Measurements from ENCODE around the gene BLOC1S2. TPM values are rescaled to one million over a fixed set of nuclear protein-coding genes. Genes with fewer than 3 reads are reported as not detected.
"Not testable (repeated sequence)": the region's sequence is repeated elsewhere in the genome, so short reads cannot be mapped to it uniquely, and the experiment has no call there.

The BLOC1S2 gene
- 63.9 and 82.7 TPM in 2 replicates for total RNA-seq

- peak; percentile 86 for DNase-seq (ENCODE audit: low read depth)
Measured at GRCh38 chr10:100286051-100287033, at the start of gene BLOC1S2. Gene BLOC1S2, minus strand, starts transcription at chr10:100286680. Its CDS starts 21 bp downstream, at chr10:100286659.

DNA sequence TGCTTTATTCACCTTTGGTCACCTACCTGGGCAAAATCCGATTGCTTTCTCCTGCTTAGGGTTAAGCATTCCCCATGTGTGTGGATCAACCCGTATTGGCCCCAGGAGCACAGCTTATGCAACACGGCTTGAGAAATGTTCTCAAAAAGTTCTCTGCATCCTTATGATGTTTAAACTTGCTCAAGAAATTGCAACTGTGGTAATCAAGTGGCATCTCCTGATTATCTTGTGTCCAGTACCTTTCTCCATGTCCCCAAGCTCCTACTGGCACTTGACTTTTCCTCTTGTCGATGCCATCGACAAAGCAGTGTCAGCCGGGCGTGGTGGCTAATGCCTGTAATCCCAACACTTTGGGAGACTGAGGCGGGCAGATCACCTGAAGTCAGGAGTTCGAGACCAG is 48.3 kb upstream of the BLOC1S2 start:
- DNase-seq (ENCODE audit: low read depth): no peak

DNA sequence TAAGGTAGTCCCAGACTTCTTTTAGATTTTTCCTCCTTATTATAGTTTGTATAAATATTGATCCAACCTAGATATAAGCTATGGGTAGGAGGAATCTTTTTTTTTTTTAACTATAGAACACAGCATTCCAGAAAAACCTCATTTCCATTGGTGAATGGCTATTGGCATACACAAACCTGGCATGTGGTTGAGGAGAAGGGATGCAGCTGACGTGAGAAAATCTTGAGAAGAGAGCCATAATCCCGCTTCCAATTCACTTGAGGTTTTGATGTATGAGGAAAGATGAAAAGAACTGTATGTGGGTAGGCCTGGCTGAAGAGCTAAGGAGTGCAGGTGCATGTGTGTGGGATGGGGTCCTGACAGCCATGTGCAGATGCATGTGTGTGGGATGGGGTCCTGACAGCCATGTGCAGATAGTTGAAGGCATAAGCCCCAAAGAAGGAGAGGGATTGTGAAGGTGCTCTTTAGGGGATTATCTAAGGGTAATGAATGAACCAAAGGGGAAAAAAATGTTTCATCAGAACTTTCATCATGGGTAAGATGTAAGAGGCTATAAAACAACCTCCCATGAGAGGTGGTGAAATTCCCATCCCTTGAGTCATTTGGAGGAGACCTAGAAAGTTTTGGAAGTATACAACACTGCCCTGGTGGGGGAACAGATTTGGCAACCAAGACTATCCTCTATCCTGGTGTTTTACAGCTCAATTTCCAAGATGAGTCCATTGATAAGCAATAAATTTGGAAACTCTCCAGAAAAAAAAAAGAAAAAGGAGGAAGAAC is 47.4 kb upstream of the BLOC1S2 start:
- DNase-seq (ENCODE audit: low read depth): no peak

DNA sequence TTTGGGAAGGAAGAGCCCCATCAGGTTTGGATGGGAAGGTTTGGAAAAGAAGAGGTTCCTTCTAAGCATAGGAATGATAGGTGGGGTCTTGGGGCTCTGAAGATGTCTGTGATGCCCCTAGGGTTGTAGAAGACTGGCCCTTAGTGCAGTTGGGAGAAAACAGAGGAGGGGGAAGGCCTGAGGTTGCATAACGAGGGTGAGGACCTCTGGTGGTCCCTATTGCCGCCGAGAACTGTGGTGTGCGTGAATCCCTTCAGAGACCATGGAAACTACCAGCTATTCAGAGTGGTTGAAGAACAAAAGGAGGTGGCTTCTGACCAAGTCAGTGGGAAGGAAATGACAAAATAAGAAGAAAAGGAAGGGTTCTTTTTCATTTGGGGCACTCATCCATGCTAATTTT is 46.6 kb upstream of the BLOC1S2 start:
- DNase-seq (ENCODE audit: low read depth): no peak

GRCh38 chr10:100330079-100330478 is 43.6 kb upstream of the BLOC1S2 start, which contains the start of gene PKD2L1:
Gene PKD2L1, minus strand, starts transcription at chr10:100330228. Its CDS starts 125 bp downstream, at chr10:100330103.
- no peak for DNase-seq (ENCODE audit: low read depth)

DNA sequence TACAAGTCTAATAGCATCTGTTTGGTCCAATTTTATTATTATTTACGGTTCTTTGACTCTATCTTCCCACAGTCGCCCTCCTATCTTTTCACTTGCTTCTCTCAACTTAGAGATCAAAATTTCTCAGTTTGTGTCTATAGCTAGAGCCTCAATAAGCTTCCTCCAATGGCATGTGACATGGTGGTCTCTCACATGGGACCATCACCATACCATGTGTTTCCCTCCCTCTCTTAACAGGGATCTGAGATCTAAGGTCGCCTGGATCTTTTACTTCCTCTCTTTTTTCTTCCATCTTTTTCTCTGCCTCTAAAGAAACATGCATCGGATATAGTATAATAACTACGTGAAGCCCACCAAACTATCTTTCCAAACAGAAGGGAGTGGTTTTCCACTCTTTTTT is 41.7 kb upstream of the BLOC1S2 start:
- no peak for DNase-seq (ENCODE audit: low read depth)

DNA sequence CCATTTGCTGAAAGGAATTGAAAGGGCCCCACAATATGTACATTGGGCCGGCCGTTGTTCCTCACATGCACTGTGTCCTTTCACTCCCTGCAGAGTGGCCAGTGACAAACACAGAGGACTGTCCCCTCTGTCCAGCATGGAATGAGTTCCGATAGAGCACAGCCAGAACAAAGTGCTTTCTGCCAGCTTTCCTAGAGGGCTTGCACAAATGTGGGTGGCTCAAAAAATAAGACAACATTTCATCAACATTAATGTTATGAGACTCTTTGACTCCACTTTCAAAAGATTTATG is 41.2 kb upstream of the BLOC1S2 start:
- DNase-seq (ENCODE audit: low read depth): no peak

DNA sequence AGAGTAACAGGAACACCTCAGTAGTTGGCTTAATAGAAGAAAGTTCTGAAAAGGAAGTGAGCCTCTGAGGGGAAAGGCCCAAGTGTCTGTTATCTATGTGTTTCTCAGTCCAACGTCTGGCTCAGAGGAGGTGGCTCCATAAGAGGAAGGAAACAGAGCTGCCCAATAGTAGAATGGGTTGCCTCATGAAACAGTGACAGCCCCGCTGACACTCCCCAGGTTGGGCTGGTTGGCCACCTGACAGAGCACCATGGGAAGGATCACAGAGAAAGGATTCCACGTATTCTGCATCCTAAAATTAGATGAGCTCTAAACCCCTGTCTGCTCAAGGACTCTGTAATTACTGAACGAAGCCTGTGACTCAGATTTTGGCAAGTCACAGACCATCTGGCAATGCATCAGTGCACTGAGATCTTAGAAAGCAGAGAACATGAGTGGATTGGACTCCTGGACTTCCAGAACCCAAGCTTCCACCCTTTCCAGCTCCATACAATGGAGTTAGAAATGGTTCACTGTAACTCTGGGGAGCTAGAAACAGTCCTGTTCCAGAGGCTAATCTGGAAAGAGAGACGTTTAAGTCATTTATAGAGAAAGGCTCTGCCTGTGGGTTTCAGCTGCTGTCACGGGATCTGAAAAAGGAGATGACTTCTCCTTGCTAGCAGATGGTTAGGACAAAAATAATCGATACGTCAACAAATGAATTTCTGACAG is 40.7 kb upstream of the BLOC1S2 start:
- peak; percentile 15 for DNase-seq (ENCODE audit: low read depth)

DNA sequence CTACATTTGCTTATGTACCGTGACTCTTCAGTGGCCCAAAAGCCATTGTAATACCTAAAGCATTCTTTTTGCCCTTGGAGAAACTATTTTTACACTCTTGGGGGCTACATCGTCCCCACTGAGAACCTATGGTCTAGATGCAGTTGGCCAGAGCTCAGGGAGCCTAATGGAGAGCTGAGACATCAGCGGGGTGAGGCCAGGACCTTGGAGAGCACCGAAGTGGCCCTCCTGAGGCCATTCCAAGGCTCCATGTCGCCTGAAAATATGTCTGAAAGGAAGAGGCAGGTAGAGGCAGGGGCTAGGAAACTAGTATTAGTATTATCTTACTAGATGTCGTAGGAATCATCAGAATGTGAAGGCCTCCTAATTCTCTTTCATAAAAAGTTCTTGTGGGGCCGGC is 38.7 kb upstream of the BLOC1S2 start:
- DNase-seq (ENCODE audit: low read depth): no peak

GRCh38 chr10:100319707-100320402 is 33.4 kb upstream of the BLOC1S2 start:
- no peak for DNase-seq (ENCODE audit: low read depth)

DNA sequence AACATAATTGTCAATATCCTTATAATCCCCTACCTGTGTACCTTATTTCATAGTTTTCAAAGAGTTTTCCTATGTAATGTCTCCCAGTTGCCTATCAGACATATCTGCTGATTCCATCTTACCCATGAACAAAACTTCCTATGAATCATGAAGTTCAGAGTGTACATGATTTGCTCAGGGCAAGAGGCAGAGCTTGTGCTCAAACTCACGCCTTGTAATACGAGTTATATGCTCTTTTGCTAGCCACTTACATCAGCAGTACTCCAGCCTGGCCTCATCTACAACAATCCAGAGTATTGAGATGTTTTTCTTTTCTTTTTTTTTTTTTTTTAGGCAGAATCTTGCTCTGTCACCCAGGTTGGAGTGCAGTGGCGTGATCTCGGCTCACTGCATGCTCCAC is 31.7 kb upstream of the BLOC1S2 start:
- DNase-seq (ENCODE audit: low read depth): no peak

- DNase-seq (ENCODE audit: low read depth): no peak
Measured at GRCh38 chr10:100315615-100316014, 29.1 kb upstream of the BLOC1S2 start.

DNA sequence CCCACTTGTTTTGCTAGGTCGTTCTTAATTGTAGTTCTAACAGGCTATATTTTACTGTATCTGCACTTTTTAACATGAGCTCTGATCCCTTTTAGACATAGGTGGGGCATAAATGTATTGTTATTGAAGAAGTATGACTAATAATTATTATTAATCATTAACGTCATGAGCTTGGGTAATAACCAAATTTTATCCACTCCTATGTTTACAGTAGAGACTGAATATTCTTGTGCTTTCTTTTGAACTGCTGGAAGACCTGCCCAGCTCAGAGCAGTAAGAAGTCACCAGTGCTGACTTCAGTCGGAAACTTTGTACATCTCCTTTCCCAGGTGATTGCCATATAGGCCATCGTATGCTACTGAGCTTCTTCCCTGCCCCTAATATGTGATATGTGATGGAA is 24.8 kb upstream of the BLOC1S2 start:
- no peak for DNase-seq (ENCODE audit: low read depth)

DNA sequence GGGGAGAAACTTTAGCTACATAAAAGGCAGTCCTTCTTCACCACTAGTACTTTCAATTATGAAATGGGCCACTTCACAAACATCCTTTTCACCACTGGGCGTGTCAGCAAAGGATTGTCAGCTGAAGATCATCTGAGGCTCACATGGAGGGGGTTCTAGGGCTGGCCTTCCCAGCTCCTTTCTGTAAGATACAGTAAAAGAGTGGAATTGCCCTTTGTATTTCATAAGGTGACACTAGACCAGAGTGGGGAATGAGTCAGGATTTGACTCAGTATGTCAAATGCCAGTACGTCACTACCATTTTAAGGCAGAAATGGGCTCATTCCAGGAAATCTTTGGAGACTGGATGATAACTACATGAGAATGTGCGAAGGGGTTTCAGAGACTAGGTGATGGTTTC is 21.2 kb upstream of the BLOC1S2 start:
- DNase-seq (ENCODE audit: low read depth): no peak

GRCh38 chr10:100306861-100307260 is 20.4 kb upstream of the BLOC1S2 start:
- DNase-seq (ENCODE audit: low read depth): no peak

DNA sequence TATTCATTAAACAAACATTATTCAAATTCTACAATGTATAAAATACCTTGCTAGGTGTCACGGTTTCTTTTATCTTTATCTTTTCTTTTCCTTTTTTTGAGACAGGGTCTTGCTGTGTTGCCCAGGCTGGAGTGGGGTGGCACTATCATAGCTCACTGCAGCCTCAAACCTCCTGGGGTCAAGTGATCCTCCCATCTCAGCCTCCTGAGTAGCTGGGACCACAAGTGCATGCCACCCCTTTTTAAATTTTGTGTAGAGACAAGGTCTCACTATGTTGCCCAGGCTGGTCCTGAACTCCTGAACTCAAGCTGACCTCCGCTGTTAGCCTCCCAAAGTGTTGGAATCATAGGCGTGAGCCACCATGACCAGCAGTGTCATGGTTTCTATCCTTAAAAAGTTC is 17.9 kb upstream of the BLOC1S2 start:
- no peak for DNase-seq (ENCODE audit: low read depth)

DNA sequence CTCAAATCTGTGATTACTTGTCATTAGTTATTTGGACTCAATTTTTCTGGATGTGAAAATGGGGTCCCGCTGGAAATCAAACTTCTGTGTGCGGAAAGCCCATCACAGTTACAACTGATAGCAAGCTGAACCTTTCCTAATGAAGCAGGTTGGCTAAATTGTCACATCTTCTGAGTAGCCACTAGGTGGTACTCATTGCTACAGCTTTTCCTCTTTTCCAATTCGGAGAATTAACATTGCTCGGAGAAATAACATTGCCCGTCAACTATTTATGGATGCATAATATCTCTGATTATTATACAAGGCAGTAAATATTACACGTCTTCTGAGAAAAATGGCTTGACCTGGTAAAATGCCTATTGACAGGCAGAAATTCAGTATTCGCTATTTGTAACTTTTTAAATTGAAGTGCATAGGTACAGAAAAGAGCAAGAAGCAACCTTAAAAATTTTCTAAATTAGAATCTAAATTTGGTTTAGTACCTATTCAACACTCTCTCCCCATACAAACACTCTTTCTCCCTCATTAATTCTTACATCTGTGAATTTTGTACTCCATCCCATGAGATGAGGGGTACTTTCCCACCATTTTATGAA is 17.3 kb upstream of the BLOC1S2 start:
- peak; percentile 40 for DNase-seq (ENCODE audit: low read depth)

- not testable (repeated sequence) for DNase-seq (ENCODE audit: low read depth)
Measured at GRCh38 chr10:100301123-100301522, 14.6 kb upstream of the BLOC1S2 start.

GRCh38 chr10:100297242-100297641 is 10.8 kb upstream of the BLOC1S2 start:
- DNase-seq (ENCODE audit: low read depth): no peak

GRCh38 chr10:100293066-100293465 is 6.6 kb upstream of the BLOC1S2 start:
- peak; percentile 13 for DNase-seq (ENCODE audit: low read depth)

- DNase-seq (ENCODE audit: low read depth): peak; percentile 71
Measured at GRCh38 chr10:100292300-100292699, 5.8 kb upstream of the BLOC1S2 start.
